GM10847 (cell line): Measurements from ENCODE around the gene IRAK1.

Source experiments
- POLR2A ChIP-seq: IDR thresholded peaks from 2 replicates; pipeline ENCODE4 v1.6.1; 2011; ENCODE audit not compliant: insufficient read length; ENCODE audit errors: extremely low read depth

The IRAK1 gene

DNA sequence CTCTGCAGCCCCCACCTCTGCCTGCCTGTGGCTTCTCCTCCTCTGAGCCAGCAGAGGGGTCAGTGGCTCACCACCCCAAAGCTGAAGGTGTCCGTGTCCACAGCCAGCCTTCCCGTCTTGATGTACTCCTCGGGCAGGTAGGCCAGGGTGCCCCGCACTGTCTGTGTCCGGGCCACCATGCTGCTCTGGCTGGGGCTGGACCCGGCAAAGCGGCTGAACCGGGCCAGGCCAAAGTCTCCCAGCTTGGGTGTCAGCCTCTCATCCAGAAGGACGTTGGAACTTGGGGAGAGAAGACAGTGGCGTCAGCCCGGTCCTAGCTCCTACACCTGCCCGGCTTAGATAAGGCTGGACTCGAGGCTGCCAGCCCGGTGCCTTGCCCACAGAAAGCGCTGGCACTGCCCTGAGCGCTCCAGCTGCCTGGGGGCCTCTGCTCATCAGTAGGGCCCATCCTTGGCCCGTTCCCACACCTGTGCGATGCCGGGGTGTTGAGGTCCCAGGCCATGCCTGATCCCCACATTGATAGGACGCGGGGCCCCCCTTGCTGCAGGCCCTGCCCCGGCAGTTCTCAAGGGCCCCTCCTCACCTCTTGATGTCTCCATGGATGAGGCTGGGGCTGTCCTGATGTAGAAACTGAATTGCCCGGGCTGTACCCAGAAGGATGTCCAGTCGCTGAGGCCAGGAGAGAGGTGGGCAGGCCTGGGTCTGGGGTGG, 3.2 kb downstream of the IRAK1 start:
- TF ChIP-seq POLR2A = no peak

DNA sequence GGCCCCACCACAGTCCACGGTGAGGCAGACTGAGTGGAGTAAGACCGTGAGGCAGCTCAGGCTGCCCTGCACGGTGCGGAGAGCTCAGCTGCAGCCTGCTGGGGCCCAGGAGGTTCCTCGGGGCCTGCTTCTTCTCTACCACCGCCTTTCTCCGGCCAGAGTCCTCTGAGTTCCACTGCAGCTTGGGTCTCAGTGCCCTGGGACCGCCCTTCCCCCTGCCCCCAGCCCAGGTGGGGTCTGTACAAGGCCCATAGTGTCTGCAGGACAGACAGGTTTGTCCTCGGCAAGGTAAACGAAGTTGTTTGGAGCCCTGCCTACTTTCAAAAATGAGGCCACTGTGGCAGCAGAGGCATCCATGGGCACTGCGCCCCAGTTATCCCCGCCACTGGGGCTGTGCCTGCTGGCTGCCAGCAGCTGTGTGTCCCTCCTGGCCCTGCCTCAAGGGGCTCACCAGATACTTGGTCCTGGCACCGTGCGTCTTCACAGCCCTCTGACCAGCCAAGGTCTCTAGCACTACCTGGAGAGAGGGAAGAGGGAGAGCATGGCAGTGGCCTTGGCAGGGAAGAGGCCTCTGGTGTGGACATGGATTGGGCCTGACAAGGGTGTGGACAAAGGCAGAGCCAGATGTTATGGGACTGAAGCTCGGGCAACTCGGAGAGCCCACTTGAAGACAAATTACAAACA, 4.0 kb downstream of the IRAK1 start:
- no peak for TF ChIP-seq POLR2A

DNA sequence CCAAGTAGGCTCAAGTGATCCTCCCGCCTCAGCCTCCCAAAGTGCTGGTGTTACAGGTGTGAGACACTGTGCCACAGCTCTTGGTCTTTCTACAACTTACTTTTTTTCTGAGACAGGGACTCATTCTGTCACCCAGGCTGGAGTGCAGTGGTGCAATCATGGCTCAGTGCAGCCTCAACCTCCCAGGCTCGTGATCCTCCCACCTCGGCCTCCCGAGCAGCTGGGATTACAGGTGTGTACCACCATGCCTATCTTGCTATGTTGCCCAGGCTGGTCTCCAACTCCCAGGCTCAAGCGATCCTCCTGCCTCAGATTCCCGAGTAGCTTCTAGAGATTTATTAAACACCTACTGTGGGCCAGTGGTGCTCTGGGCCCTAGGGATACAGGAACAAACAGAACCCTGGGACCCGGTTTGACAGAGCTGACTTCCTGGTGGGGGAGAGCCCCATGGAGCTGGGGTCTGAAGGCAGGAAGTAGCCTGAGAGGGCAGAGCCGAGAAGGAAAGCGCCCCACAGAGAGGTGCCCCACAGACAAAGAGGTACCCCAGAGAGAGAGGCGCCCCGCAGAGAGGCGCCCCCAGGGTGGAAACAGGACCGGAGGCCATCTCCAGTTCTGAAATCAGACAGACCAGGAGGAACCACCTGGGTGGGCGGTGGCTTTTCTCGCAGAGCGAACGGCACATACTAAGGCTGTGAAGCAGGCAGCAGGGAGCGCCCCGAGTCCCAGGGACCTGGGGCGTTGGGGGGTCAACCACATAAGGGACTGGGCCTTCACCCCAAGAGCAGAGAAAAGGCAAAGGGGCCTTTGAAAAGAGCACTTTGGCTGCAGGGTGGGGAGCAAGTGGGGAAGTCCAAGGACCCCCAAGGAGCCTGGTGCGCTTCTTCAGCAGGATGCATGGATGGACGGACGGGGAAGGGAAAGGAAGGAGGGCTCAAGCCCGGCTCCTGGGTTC, 5.0 kb downstream of the IRAK1 start:
- no peak for TF ChIP-seq POLR2A

DNA sequence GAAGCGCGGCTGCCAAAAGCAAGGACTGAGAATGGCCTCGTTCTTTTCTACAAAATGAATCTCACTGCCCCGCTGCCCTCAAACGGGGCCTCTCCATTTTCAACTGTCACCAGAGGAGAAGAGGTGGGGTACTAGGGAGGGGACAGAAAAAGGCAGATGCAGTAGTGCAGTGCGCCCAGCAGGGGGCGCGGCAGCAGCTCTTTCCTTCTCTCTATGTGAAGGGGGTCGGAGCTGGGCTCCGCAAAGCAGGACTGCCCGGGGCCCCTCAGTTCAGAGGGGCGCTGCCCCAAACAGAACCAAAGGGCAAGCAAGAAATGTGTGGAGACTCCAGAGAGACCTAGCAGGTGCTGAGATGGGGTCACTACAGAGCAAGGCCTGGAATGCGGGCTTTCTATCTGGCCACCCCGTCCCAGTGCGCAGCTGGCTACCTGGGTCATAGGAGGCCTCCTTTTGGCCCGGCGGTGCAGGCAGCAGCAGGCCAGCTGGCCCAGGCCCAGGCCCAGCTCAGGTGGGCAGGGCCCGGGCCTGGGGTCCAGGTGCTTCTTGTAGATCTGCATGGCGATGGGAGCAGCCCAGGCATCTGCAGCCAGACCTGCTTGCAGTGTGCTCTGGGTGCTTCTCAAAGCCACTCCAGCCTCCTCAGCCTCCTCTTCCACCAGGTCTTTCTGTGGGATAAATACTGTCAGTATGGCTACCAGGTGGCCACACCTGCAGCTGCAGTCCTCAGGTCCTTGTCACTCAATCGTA, 5.9 kb downstream of the IRAK1 start:
- no peak for TF ChIP-seq POLR2A

DNA sequence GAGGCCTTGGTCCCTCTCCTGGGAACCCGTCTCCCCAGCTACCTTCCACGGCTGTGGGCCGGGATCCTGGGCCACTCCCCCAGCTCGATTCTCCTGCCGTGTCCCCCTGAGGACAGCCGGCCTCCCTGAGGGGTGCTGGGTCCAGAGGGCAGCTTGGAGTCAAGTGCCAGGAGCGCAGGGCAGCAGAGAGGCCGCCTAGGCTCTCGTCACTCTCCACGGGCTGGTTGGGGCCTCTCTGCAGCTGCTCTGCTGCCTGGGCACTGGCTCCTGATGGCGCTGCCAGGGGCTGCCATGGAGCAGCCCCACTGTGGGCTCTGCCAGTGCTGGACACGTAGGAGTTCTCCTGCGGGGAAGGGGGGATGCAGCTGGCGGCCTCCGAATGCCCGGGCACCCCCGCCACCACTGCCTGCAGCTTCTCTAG, 6.7 kb downstream of the IRAK1 start:
- no peak for TF ChIP-seq POLR2A

DNA sequence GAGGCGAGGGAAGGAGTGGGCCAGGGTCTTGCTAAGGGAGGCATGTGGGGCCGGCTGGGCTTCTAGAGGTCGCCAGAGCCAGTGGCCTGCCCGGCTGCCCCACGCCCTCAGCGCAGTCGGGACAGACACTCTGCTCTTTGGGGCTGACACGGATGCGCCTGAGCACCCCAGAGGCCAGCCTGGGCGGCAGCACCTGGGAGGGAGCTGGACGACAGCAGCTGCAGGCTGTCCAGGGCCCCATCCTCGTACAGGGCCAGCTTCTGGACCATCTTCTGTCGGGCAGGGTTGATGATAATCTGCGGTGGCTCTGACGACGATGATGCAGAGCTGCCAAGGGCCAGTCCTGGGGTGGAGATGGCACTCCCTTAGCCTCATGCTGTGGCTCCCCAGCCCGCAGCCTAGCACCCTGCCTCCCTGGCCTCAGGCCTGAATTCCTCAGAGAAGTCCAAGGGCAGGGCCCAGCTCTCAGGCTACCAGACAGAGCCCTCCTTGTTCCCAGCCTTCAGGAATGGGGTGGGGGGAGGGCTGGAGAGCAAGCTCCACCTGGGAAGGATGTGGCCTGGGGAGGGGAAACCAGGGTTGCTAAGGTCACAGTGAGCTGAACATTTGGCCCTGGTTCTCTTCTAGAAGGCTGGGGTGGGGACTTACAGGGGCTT, 7.2 kb downstream of the IRAK1 start:
- TF ChIP-seq POLR2A = no peak

DNA sequence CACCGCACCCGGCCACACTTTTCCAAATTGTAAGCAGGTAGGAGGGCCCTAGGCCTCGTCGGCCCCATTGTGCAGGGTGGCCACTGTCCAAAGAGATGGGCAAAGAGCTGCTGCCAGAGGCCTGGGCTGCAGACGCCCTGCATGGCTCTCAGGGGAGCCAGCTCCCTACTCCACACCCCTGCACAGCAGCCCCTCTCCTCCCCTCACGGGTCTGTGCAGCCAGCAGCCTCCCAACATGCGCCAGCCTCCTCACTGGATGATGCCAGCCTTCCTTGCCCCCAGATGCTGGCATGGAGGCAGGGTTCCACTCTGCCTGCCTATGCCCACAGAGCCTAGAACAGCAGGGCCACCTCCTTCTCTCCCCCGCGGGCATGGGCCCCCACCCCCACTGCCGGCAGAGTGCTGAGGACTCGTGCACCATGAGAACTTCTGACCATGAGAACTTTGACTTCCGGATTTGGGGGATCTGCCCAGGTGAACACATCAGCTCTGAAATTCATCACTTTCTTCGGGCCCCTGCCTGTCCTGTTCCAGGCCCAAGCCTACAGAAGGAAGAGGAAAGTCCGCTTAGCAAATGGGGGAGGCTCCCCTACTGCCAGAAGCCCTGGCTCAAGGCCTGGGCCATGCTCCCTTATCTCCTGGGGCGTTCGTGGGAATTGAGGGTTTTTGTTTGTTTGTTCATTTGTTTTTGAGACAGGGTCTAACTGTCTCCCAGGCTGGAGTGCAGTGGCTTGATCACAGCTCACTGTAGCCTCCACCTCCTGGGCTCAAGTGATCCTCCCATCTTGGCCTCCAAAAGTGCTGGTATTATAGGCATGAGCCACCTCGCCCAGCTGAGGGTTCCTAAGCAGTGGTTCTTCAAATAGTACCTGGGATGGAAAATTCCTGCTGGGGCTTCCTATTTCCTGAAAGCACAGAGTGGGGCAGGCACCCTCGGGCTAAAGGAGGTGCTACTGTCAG, 8.0 kb downstream of the IRAK1 start:
- TF ChIP-seq POLR2A = no peak

DNA sequence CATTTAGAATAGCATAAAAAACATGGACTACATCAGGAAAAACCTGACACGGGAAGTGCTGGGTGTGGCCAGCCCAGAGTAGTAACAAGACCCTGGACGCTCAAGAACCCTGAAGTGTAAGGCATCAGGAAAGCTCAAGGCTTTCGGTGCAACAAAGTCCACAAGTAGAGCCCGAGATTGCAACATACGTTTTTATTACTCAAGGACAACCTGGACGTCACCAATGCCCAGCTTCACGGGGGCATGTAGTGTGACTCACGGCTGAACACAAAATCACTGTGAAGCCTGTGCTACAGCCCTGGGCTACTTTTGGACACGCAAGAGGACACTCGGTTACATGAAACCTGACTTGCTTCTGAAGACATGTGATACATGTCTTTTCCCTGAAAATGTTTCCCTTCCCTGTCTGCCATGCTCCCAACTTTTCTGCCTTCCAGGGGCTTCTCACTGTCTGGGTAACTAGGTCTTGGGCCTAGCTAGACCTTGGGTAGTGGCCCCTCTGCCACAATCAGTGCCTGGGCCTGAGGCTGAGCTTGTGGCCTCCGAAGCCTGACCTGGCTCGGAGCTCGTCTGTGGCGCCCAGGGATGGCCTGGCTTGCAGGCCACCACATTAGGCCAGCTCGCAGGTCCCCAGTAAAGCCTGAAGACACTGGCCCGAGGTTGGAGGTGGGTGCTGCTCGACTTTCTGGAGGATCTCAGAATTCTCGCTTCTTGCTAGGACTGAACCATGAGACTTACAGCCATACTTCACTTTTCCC, 9.2 kb downstream of the IRAK1 start:
- TF ChIP-seq POLR2A = no peak

DNA sequence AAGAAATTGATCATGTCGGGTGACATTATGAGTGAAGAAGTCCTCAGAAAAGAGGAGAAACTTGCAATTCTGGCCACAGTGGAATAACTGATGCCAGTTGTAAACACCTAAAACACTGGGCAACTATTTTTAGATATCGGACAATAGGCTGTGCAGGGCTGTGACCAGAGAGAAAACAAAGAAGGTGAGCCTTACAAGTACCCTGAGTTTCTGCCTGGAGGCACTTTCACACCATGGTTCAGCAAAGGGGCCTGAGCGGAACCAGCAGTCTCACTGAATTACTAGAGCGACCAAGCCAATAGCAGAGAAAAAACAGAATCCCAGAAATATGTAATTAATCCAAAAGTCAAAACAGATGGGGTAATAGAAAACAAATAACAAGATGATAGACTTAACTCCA, 11.2 kb downstream of the IRAK1 start:
- no peak for TF ChIP-seq POLR2A

DNA sequence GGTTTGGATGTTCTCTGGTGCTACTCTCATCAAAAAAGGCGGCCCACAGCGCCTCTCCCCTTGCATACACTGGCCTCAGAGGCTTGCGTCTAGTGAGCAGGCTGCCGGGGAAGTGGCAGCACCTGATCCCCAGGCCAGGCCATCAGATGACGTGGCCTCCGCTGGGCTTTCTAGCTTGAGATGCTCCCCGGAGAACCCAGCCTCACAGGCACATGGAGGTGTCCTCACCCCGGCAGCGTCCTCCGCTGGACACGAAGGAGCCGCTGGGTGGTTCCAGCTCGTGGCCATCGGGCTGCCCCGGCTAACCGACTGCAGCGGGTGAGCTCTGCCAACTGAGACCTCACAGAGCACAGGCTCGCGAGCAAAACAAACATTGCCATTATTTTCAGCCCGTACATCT, 12.8 kb downstream of the IRAK1 start:
- TF ChIP-seq POLR2A = no peak

DNA sequence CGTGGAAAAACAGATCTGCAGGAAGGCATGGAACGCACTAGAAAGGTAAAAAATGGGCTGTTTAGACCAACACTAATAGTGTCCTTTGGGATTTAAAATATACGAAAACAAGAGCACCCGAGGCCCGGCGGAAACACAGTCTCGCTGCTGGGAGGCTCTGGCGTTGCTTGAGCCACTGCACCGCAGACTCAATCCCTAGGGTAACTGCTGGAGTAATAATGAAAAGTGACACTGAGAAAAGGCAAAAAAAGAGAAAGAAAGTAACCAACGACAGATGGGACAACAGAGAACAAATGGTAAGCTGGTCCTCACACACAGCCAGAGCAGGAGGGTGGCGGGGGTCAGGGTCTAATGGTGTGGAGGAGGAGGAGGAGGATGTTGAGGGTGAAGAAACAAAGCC, 15.4 kb downstream of the IRAK1 start:
- TF ChIP-seq POLR2A = no peak

DNA sequence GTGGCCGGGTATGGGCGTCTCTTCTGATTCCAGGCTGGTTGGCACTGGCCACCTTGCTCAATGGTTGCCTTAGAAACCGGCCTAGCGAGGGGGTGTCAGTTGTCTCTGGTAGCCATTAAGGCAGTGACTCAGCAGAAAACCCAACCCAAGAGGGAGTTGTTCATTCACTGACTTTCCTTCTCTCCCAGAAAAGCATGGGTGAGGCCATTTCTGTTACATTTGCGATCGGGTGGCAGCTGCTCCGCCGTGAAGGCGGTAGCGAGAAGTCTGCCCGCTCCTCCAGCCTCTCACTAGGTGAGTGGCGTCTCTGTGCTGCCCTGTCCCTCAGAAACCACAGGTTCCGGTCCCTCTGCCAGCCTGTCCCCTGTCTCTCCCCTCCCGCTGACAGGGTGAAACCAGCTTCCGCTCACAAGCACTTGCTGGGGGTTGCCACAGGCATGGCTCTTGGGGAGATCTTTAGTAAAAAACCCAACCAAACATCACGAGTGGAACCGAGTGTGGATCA, 17.4 kb downstream of the IRAK1 start:
- no peak for TF ChIP-seq POLR2A

DNA sequence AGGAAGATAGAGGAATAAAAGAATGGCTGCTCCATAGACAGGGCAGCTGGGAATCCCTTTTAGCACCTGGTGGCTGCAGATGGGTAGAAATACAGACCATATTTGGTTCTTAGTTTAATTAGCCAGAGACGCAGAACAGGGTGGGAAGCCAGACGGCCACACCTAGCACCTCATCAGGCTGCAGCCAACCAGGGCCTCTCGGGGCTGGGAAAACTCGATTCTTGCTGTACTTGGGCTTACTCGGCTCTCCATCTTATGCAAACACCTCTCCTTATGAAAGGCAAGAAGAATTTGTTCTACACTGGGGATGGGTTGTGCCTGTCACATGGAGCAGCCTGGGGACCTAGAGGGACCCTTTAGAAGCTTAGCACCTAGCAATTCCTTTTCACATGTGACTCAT, 19.7 kb downstream of the IRAK1 start:
- no peak for TF ChIP-seq POLR2A
